Testis (tissue), 2 donors: ENCODE results near the gene RHNO1.

ENCODE experiments used
- CTCF ChIP-seq, 3 experiments: fragments of 450-650 bp in 2 of 3; fragments of 200-600 bp in 1 of 3; sonication (generic) in 1 of 3; IDR thresholded peaks; one replicate each; pipeline ENCODE4 v1.5.1; 2016 to 2019; ENCODE audit warnings: antibody characterized with exemption in 3 of 3, mild to moderate bottlenecking in 2 of 3, moderate library complexity in 1 of 3
- POLR2A ChIP-seq: fragments of 450-650 bp; IDR thresholded peaks from one replicate; pipeline ENCODE4 v1.6.1; 2017; ENCODE audit warnings: antibody characterized with exemption, mild to moderate bottlenecking, moderate library complexity

GRCh38 chr12:2890001-2890387, 13.0 kb downstream of the RHNO1 start:
- TF ChIP-seq POLR2A (no peak), CTCF (IDR thresholded peaks at IDR 0.05) (no peak)
